HL-60/S4 (cell line): ENCODE results near the gene CLNS1A.
"Not testable (repeated sequence)": the region's sequence is repeated elsewhere in the genome, so short reads cannot be mapped to it uniquely, and the experiment has no call there.

Experiments used
- in situ Hi-C: fragments of 300-500 bp; cut with MboI; formaldehyde crosslinking; loops from 2 replicates; pipeline ENCODE4 v1.14.3; 2022; ENCODE audit warnings: low sequenced_read_pairs

Gene CLNS1A, protein sequence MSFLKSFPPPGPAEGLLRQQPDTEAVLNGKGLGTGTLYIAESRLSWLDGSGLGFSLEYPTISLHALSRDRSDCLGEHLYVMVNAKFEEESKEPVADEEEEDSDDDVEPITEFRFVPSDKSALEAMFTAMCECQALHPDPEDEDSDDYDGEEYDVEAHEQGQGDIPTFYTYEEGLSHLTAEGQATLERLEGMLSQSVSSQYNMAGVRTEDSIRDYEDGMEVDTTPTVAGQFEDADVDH

DNA sequence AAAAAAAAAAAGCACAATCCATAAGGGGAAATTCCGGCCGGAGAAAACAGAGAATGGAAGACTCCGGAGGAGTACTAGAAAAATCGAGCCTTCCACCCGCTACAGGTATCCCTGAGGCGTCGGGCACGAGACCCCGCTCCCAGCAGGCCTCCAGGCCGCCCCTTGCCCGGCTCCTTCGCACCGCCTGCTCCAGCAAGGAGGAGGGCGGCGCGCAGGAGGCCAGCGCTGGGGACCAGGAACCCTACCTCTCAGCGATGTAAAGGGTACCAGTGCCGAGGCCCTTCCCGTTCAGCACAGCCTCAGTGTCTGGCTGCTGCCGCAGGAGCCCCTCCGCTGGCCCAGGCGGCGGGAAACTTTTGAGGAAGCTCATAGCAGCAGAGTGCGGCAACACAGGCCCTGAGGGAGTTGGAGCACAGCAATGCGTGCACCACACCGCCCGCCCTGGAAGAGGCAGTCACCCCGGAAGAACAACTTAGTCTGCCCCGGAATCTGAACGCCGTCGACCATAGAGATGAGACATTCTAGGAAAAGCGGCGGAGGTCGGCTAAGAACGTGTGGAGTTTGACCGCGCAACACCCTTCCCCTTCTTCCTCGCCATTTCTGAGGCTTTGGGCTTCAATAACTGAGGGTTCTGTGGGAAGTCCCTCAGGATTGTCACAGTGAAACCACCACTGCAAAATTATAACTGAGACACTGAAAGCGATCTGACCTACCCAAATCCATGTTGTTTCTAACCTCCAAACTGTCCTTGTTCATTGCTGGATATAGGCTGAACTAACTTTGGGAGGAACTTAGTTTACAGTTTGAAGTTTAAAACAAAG lies at the start of gene CLNS1A:
Gene CLNS1A, minus strand, starts transcription at position 450 of the 821 bp plus-strand sequence. Its CDS starts 80 bp downstream, at position 370.
- in situ Hi-C loops = no loop called here

DNA sequence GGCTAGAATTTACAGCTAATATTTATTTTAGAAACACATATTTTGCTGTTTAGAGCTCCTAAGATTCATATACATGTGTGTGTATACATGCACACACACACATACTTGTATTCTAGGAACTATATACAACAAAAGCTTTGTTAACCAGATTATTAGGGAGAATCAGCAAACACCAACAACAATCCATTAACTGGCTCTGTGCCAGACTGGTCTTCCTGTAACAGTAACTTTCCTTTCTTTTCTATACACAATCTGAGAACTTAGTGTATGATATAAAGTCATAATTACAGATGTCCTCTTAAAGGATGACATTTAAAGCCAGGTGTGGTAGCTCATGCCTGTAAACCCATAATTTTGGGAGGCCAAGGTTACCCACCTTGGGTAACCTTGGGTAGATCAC lies 49.5 kb upstream of the CLNS1A start:
- in situ Hi-C loops = no loop called here

DNA sequence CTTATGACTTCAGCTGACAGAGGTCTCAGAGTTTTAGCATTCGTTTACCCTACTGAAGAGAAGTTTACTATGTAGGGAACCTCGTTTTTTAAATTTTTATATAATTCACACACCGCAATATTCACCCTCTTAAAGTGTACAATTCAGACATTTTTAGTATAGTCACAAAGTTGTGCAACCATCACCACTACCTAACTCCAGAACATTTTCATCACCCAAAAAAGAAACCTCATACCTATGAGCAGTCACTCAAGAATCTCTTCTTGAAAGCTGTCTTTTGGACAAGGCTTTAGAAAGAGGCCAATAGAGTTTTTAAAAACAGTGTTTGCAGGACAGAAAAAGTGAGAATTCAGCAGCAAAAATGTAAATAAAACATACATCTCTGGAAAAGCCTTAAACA lies 39.5 kb upstream of the CLNS1A start:
- in situ Hi-C loops = no loop called here

DNA sequence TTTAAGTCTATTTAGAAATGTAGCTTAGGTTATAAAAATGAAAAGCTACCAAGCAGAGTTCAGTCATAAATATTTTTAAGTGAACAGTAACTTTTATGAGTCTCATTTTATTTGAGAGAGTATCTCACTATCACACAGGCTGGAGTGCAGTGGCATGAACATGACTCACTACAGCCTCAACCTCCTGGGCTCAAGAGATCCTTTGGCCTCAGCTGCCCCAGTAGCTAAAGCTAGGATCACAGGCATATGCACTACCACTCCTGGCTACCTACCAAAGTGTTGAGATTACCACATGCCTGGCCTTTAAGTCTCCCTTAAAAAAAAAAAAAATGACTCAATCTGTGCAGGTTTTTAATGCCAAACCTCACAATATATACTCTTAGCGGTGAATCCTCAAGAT lies 34.7 kb upstream of the CLNS1A start:
- in situ Hi-C loops = no loop called here

DNA sequence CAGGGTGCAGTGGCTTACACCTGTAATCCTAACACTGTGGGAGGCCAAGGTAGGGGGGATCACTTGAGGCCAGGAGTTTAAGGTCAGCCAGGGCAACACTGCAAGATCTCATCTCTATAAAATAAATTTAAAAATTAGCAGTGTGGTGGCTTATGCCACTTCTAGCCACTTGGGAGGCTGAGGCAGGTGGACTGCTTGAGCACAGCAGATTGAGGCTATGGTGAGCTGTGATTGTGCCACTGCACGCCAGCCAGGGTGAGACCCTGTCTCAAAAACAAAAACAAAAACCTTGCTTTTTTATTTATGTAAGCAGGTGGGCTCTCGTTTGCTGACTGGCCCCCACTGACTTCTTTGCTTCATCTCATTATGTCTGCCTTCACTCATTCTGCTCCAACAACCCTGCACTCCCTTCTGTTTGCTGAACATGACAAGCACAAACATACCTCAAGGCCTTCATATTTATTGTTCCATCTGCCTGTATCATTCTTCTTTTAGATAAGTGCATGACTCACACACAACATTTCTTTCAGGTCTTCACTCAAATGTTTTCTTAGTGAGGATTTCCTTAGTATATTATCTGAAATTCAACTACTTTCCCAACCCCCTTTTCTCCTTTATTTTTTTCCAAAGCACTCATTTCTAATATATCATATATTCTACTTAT lies 32.4 kb upstream of the CLNS1A start:
- in situ Hi-C loops = no loop called here

DNA sequence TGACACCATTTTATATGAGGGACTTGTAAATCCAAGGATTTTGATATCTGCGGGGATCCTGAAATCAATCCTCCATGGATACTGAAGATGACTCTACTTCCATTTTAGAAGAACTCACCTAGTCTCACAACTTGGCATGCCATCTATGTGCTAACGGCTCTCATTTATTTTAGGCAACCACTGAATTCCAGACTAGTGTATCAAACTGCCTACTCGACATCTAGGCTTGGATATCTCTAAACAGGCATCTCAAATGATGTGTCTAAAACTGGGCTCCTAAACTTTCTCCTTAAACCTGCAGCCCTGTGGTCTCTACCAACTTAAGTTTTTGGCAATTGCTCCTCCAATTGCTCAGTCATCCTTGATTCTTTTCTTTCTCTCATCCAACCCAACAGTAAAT lies 31.2 kb upstream of the CLNS1A start:
- in situ Hi-C loops = no loop called here

DNA sequence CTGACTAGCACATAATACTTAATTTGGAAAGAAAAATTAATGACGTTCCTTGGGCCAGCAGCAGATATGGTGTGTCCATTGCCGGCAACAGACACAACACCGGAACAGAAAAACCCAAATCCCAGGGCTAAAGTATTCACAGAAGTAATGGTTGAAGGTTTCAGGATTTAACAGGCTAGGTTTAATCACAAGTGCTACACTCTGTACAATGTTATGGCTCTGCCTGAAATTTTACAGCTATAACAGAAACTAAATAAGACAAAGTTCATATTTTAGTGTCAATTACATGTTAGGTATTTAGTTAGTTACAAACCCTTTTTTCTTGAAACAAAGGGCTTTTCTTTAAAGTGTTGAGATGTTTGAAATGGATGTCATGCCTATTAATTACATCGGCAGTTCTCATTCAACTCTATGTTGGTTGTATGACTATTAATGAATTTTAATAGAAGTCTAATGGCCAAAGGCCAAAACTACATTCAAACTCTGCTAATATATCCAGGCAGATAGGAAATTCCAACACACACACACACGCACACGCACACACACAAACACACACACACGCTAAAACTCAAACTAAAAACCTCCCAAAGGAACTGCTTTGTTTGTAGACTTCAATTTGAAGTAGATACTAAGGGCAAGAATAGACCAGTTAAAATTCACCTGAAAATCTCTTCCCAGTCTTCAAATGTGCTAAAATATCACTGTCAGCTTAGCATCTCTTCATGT lies 27.8 kb upstream of the CLNS1A start:
- in situ Hi-C loops = no loop called here

DNA sequence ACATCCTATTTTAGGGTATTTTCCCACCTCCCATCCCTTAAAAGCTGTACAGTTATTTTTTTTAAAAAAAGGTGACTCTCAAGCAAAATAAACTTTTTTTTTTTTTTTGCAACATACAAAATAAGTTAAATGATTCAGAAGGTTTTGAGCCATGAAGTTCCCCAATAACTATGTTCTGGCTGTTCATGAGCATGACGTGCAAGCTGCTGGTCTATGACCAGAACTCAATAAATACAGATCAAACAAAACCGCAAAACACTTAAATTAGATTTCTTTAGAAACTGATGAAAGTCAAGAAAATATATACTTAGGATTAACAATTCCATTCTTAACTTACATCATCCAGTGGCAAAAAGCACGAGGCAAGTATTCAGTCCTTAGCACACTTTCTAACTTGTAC lies 24.1 kb upstream of the CLNS1A start:
- in situ Hi-C loops = no loop called here

DNA sequence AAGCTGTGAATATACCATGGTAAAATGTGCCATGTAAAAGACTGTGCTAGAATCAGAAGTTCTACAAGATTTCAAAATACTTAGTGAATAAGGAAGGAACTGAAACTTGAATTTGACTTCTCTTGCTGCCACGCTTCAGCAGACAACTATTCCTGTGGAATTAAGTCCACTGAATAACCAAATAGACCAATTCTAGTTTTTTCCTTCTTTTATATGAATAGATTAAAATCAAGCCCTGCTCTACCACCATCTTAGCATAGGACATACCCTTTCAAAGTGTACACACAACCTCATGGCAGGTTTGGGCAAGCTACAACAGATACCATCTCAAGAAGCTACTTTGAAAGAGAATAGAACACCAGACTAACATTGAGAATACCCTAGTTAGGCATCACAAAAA lies 23.4 kb upstream of the CLNS1A start:
- in situ Hi-C loops = no loop called here

DNA sequence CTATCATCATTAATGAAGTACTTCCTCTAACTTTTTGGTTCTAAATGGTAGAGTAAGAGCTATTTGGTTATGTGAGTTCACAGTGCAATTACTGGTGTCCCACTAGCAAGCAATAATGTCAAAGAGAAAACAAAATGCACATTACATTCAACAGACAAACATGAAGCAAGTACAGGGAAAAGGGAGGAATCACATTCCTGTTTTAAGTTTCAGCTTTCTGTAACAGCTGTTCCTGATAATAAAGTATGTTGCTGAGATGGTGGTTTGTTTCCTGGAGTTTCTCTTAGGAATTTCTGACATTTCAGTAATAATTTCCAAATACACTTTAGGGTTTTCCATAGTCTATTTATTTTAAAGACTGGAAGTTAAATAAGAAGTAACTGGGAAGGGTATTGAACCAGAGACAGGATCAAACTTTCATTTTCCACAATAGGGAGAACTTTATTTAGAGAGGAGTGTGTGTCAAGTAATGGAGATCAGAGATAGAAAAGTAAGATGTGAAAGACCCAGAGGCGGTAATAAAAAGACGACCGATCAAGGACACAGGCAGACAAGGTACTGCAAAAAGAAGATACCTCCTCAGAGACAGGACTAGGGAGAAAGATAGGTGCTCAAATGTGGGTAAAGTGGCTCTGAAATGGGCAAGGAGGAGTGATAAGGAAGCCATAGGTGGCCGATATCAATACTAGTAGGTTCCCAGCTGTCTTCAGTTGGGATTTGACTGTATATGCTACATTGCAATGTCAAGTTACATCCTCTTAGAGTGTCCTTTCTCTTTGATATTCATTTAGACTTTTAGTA lies 20.8 kb upstream of the CLNS1A start:
- in situ Hi-C loops = no loop called here

DNA sequence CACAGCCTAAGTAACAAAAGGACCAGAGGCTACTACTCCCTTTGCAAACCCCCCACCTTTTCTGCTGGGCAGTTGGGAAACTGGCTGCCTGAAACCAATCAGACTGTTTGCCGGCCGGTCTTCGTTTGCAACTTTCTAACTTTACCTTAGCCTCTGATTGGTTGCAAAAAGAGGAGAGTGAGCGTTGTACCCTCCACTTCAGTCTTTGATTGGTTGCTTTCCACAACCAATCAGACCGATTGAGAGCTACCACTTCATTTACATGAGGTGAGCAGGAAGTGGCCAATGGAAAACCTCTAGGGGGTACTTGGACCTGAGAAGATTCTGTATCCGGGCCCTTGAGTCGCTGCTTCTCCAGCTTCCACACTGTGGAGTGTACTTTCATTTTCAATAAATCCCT lies 18.8 kb upstream of the CLNS1A start:
- in situ Hi-C loops = no loop called here

DNA sequence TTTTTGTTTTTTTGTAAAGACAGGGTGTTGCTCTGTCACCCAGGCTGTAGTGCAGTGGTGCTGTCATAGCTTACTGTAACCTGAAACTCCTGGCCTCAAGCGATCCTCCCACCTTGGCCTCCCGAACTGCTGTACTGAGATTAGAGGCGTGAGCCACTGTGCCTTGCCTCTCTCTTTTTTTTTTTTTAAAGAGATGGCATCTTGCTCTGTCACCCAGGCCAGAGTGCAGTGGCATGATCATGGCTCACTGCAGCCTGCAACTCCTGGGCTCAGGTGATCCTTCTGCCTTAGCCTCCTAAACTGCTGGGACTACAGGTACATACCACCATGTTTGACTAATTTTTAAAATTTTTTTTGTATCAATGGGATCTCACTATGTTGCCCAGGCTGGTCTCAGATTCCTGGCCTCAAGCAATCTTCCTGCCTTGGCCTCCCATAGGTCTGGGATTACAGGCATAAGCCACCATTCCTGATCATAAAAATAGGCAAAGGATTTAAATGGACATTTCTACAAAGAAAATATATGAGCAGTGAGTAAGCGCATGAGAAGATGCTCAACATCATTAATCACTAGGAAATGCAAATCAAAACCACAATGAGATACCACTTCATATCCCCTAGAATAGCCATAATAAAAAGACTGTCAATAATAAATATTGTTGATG lies 17.3 kb upstream of the CLNS1A start:
- in situ Hi-C loops = no loop called here

DNA sequence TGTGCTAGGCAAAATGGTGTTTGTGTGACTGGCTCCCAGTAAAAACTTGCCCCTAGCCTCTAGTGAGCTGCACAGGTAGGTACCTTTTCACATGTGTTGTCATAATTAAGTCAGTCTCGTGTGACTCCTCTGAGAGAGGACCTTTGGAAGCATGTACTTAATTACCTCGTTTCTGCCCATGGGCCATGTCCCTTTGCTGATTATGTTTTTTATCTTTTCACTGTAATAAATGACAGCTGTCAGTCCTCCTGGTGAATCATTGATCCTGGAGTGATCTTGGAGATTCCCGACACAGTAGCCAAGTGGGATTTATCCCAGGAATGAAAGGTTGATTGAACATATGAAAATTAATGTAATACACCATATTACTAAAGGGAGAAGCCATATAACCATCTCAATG lies 12.5 kb upstream of the CLNS1A start:
- in situ Hi-C loops = no loop called here

DNA sequence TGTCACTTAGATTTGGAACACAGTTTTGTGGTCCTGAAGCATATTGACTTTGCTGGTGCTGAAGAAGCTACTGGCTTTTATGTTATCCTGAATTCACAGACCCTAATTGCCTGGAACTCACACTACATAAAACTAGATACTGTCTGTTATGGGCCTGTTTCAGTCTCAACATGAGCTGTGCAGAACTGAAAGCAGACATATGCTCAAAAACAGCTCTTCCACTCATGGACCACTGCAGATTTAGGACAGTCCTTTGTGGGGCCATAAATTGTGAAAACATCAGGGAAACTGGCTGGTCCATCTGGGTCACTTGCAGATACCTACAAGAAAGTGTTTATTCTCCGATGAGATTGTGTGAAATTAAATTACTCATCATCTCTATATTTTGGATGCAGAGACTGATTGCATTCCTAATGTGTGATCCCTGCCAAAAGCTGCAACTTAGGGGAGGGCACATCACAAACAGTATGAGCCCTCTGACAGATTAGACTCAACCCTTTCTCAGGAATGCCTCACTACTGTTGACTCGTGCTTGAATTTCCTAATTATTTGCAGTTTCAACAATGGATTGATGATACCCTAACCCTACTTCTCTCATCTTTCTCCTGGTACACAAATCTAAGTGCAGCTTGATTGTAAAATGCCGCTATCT lies 10.2 kb upstream of the CLNS1A start:
- in situ Hi-C loops = no loop called here

DNA sequence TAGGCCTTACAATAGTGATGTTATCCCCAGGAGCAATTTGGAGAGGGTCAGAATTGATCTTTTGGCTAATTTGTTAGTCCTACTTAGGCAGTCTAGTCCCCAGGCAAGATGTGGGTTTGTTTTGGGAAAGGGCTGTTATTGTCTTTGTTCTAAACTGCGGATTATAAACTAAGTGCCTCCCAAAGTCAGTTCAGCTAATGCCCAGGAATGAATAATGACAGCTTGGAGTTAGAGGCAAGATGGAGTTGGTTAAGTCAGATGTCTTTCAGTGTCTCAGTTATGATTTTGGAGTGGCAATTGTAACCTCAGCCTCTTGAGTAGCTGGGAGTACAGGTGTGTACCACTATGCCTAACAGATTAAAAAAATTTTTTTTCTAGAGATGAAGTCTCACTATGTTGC lies 7.3 kb upstream of the CLNS1A start:
- in situ Hi-C loops = no loop called here

DNA sequence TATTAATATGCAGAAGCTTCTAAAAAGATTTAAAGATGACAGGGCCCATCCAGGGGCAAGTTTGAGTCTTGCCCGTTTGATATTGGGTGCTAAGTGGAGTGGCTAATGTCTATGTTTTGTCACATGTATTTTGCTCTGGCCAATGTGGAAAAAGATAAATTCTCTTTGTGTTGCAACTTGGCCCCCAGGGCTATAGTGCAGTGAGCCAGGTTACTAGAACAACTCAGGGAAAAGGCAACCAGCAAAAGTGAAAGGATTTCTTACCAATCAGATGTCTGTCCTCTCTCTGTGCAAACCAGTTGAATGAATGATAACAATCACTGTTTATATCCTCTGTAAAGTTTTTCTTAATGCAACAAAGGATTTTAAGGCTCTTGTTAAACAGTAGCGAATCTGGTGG lies 4.6 kb upstream of the CLNS1A start:
- in situ Hi-C loops = no loop called here

DNA sequence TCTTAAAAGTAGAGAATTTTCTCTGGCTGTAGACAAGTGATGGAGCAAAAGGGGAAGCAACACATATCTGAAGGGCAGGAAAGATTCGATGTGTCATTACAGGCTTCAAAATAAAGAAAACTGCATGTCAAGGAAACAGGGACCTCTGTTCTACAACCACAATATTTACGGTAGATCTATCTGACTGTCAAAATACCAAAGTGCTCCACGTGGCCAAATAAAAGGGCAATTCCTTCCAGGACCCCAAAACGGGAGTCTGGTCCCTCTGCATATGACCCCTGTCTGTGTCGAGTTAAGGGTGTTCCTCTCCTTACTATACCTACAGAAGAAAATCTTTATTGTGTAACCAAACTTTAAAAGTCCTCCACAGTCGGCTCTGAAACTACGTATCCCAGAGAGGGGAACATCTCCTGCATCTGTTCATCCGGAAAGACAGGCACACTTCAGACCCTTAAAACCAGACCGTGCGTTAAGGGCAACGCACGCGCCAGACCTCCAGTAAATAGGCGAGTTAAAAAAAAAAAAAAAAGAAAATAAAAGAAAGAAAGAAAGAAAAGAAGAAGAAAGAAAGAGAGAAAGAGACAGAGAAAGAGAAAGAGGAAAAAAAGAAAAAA lies 756 bp downstream of the CLNS1A start:
- in situ Hi-C loops = no loop called here

DNA sequence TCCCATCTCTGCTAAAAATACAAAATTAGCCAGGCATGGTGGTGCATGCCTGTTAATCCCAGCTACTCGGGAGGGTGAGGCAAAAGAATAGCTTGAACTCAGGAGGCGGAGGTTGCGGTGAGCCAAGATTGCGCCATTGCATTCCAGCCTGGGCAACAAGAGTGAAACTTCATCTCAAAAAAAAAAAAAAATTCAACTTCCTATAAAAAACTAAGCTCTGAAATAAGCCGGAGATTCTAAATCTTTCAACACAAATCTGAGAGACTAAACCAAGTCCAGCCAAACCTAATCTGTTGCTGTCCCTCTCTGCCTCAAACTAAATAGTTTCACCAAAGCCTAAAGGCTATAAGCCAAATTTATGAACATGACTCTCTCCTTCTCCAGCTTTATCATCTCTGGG lies 3.7 kb downstream of the CLNS1A start:
- in situ Hi-C loops = not testable (repeated sequence)

DNA sequence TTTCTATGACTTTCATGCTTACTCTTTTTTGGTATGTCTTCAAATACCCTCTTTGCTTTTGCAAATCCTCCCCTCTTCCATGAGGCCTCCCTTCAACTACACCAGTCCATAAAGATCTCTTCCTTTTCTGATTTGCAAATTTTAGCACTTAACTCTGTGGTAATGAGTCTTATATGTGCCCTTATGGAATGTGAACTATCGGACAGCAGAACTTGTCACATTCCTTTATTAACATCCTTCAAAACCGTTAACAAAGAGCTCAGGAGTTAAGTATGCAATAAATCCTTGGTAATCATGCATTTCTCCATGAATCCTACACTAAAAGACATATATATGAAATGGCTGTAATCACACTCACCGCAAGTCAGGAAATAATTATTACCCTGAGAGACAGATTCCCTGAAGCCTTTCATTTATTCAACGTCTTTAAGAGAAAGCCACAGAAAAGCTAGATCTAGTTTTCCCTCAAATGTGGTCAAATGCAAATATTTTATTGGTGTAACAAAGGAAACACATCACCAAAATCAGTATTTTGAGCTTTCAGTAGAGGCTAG lies 7.4 kb downstream of the CLNS1A start:
- in situ Hi-C loops = no loop called here
